K562 (cell line): ENCODE results near the gene GNG3. TPM values are rescaled to one million over a fixed set of nuclear protein-coding genes. Genes with fewer than 3 reads are reported as not detected.

Experiments
- ATF7 ChIP-seq: fragments of 450-650 bp; IDR thresholded peaks from 2 replicates; pipeline ENCODE4 v1.7.1; 2014; ENCODE audit warnings: mild to moderate bottlenecking, moderate library complexity
- EGR1 ChIP-seq: fragments of 450-650 bp; conservative IDR thresholded peaks from 2 replicates; pipeline ENCODE4 v1.6.1; 2017; ENCODE audit warnings: mild to moderate bottlenecking
- ERF ChIP-seq: fragments of 450-650 bp; formaldehyde crosslinking; IDR thresholded peaks from 2 replicates; pipeline ENCODE4 v1.4.0; 2020; ENCODE audit warnings: mild to moderate bottlenecking, mixed read lengths
- EZH2 ChIP-seq: IDR thresholded peaks from 2 replicates; pipeline ENCODE4 v1.6.1; 2012; ENCODE audit warnings: low read depth, mild to moderate bottlenecking, inconsistent platforms, low read length, borderline replicate concordance
- HMG20B ChIP-seq: fragments of 250-450 bp; sonication (Bioruptor Pico); IDR thresholded peaks from 2 replicates; pipeline ENCODE4 v1.5.0; 2021; ENCODE audit warnings: mild to moderate bottlenecking
- ZKSCAN1 ChIP-seq: fragments of 150-350 bp; IDR thresholded peaks from 2 replicates; pipeline ENCODE4 v1.6.1; 2016; ENCODE audit warnings: low read depth, low read length
- polyA plus RNA-seq, 8 experiments: library from polyadenylated mRNA; depleted of rRNA in 4 of 8; stranded (reverse) in 5 of 8; unstranded in 3 of 8; fragments of >200 nt; fragmentation: Nextera tagmentation in 2 of 8; fragmentation: Illumina TruSeq in 1 of 8; extraction: Ambion mirVana in 2 of 8; extraction: Trizol in 1 of 8; gene quantifications; 2 replicates each; pipeline versions ENCODE4 v1.2.1 to v1.2.3, GENCODE V29; 2011 to 2014; ENCODE audit warnings: inconsistent platforms in 1 of 8, missing spikeins in 1 of 8
- total RNA-seq, 7 experiments: library from RNA; depleted of rRNA in 6 of 7; stranded (reverse); fragments of >200 nt in 6 of 7; fragmentation: Illumina TruSeq in 2 of 7; extraction: Trizol in 2 of 7; gene quantifications; 2 replicates each; pipeline versions ENCODE4 v1.2.1 to v1.2.3, GENCODE V29; 2011 to 2021; ENCODE audit warnings: low replicate concordance in 1 of 7
- TF ChIP-seq, protein P1 (sequence below), 3 experiments: fragments of 200-800 bp in 1 of 3; fragments of 250-450 bp in 1 of 3; fragments of 450-650 bp in 1 of 3; sonication (Bioruptor Pico) in 1 of 3; sonication (Bioruptor generic) in 1 of 3; formaldehyde crosslinking in 1 of 3; IDR thresholded peaks; 2 replicates each; pipeline versions ENCODE4 v1.6.1 to v1.8.0; 2016 to 2022; ENCODE audit warnings: mild to moderate bottlenecking in 2 of 3, missing genetic modification characterization in 2 of 3, missing compliant biosample characterization in 1 of 3, moderate library complexity in 1 of 3
- TF ChIP-seq, protein P2 (sequence below): fragments of 200-400 bp; formaldehyde crosslinking; IDR thresholded peaks from 2 replicates; pipeline ENCODE4 v1.6.1; 2017; ENCODE audit warnings: mild to moderate bottlenecking, low read depth, low read length, moderate library complexity
- TF ChIP-seq, protein P3 (sequence below): fragments of 250-450 bp; sonication (Bioruptor Pico); IDR thresholded peaks from 2 replicates; pipeline ENCODE4 v1.5.0; 2020; ENCODE audit warnings: mild to moderate bottlenecking
- TF ChIP-seq, protein P4 (sequence below): fragments of 450-650 bp; IDR thresholded peaks from 2 replicates; pipeline ENCODE4 v1.6.1; 2016; ENCODE audit warnings: borderline replicate concordance
- TF ChIP-seq, protein P5 (sequence below): fragments of 250-450 bp; sonication (Bioruptor Pico); IDR thresholded peaks from 2 replicates; pipeline ENCODE4 v1.4.0; 2020
- TF ChIP-seq, protein P6 (sequence below): fragments of 250-450 bp; sonication (Bioruptor Pico); IDR thresholded peaks from 2 replicates; pipeline ENCODE4 v1.9.0; 2021; ENCODE audit warnings: mild to moderate bottlenecking, inconsistent platforms

The GNG3 gene
- total and polyA plus RNA-seq, 9 of the 15 experiments (the other 6 are each of a cell fraction or from before 2014, with no cell fraction given): 0.07 TPM; not detected in 8

DNA sequence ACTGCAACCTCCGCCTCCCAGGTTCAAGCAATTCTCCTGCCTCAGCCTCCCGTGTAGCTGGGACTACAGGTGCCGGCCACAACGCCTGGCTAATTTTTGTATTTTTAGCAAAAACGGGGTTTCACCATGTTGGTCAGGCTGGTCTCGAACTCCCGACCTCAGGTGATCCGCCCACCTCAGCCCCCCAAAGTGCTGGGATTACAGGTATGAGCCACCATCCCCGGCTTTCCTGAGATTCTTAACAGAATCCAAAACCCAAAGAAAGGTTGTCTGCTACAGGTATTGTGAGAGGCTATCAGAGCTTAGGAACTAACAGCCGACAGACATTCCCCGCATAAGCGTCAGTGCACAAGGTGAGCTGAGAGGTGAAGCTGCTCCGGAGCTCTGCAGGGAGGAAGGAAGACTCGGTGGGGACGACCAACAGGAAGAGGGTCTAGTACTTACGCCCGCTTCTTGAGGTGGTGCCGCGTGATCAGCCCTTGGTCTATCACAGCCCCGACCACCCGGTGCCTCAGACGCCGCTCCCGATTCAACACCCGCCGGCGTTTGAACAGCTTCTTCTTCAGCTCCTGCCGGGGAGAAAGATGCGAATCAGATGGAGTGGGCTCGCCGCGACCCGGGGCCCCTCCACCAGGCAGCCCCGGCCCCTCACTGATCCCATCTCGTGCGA is 42.9 kb upstream of the GNG3 start (continued):
- TF ChIP-seq, protein P1, sequence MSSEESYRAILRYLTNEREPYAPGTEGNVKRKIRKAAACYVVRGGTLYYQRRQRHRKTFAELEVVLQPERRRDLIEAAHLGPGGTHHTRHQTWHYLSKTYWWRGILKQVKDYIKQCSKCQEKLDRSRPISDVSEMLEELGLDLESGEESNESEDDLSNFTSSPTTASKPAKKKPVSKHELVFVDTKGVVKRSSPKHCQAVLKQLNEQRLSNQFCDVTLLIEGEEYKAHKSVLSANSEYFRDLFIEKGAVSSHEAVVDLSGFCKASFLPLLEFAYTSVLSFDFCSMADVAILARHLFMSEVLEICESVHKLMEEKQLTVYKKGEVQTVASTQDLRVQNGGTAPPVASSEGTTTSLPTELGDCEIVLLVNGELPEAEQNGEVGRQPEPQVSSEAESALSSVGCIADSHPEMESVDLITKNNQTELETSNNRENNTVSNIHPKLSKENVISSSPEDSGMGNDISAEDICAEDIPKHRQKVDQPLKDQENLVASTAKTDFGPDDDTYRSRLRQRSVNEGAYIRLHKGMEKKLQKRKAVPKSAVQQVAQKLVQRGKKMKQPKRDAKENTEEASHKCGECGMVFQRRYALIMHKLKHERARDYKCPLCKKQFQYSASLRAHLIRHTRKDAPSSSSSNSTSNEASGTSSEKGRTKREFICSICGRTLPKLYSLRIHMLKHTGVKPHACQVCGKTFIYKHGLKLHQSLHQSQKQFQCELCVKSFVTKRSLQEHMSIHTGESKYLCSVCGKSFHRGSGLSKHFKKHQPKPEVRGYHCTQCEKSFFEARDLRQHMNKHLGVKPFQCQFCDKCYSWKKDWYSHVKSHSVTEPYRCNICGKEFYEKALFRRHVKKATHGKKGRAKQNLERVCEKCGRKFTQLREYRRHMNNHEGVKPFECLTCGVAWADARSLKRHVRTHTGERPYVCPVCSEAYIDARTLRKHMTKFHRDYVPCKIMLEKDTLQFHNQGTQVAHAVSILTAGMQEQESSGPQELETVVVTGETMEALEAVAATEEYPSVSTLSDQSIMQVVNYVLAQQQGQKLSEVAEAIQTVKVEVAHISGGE (CRISPR knock-in tag; IDR thresholded peaks at IDR 0.05): peak in 1 of 3 experiments; percentile 60; a peak in 1 of 6 replicates
- TF ChIP-seq, protein P2, sequence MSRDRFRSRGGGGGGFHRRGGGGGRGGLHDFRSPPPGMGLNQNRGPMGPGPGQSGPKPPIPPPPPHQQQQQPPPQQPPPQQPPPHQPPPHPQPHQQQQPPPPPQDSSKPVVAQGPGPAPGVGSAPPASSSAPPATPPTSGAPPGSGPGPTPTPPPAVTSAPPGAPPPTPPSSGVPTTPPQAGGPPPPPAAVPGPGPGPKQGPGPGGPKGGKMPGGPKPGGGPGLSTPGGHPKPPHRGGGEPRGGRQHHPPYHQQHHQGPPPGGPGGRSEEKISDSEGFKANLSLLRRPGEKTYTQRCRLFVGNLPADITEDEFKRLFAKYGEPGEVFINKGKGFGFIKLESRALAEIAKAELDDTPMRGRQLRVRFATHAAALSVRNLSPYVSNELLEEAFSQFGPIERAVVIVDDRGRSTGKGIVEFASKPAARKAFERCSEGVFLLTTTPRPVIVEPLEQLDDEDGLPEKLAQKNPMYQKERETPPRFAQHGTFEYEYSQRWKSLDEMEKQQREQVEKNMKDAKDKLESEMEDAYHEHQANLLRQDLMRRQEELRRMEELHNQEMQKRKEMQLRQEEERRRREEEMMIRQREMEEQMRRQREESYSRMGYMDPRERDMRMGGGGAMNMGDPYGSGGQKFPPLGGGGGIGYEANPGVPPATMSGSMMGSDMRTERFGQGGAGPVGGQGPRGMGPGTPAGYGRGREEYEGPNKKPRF: no peak
- TF ChIP-seq, protein P3, sequence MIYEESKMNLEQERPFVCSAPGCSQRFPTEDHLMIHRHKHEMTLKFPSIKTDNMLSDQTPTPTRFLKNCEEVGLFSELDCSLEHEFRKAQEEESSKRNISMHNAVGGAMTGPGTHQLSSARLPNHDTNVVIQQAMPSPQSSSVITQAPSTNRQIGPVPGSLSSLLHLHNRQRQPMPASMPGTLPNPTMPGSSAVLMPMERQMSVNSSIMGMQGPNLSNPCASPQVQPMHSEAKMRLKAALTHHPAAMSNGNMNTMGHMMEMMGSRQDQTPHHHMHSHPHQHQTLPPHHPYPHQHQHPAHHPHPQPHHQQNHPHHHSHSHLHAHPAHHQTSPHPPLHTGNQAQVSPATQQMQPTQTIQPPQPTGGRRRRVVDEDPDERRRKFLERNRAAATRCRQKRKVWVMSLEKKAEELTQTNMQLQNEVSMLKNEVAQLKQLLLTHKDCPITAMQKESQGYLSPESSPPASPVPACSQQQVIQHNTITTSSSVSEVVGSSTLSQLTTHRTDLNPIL (CRISPR knock-in tag): no peak
- TF ChIP-seq EZH2 (no peak), ATF7 (no peak), ERF (peak; percentile 34; the same call in 1 of the 2 replicates), ZKSCAN1 (no peak), EGR1 (peak; percentile 67), HMG20B (CRISPR knock-in tag) (no peak)
- TF ChIP-seq, protein P4, sequence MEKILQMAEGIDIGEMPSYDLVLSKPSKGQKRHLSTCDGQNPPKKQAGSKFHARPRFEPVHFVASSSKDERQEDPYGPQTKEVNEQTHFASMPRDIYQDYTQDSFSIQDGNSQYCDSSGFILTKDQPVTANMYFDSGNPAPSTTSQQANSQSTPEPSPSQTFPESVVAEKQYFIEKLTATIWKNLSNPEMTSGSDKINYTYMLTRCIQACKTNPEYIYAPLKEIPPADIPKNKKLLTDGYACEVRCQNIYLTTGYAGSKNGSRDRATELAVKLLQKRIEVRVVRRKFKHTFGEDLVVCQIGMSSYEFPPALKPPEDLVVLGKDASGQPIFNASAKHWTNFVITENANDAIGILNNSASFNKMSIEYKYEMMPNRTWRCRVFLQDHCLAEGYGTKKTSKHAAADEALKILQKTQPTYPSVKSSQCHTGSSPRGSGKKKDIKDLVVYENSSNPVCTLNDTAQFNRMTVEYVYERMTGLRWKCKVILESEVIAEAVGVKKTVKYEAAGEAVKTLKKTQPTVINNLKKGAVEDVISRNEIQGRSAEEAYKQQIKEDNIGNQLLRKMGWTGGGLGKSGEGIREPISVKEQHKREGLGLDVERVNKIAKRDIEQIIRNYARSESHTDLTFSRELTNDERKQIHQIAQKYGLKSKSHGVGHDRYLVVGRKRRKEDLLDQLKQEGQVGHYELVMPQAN: peak; percentile 47; the same call in 1 of the 2 replicates
- TF ChIP-seq, protein P5, sequence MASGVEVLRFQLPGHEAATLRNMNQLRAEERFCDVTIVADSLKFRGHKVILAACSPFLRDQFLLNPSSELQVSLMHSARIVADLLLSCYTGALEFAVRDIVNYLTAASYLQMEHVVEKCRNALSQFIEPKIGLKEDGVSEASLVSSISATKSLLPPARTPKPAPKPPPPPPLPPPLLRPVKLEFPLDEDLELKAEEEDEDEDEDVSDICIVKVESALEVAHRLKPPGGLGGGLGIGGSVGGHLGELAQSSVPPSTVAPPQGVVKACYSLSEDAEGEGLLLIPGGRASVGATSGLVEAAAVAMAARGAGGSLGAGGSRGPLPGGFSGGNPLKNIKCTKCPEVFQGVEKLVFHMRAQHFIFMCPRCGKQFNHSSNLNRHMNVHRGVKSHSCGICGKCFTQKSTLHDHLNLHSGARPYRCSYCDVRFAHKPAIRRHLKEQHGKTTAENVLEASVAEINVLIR (CRISPR knock-in tag): no peak
- TF ChIP-seq, protein P6, sequence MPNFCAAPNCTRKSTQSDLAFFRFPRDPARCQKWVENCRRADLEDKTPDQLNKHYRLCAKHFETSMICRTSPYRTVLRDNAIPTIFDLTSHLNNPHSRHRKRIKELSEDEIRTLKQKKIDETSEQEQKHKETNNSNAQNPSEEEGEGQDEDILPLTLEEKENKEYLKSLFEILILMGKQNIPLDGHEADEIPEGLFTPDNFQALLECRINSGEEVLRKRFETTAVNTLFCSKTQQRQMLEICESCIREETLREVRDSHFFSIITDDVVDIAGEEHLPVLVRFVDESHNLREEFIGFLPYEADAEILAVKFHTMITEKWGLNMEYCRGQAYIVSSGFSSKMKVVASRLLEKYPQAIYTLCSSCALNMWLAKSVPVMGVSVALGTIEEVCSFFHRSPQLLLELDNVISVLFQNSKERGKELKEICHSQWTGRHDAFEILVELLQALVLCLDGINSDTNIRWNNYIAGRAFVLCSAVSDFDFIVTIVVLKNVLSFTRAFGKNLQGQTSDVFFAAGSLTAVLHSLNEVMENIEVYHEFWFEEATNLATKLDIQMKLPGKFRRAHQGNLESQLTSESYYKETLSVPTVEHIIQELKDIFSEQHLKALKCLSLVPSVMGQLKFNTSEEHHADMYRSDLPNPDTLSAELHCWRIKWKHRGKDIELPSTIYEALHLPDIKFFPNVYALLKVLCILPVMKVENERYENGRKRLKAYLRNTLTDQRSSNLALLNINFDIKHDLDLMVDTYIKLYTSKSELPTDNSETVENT (CRISPR knock-in tag): no peak
